ENCODE results near the gene TEX12.

The TEX12 gene

GRCh38 chr11:112206071-112206470 lies 38.9 kb downstream of the TEX12 start:
- Histone ChIP-seq H4K20me1 (ENCODE audit: control insufficient read depth, insufficient read depth, low read depth, low read length) (no peaks in the 10 kb centered on the region), H3K4me1 (ENCODE audit: control insufficient read depth, low read length) (no peaks in the 10 kb centered on the region), H3K4me3 (ENCODE audit: low read length) (no peak overlapping the region), H3K9me2 (replicated peaks; ENCODE audit: control insufficient read depth, low read length) (no peaks in the 10 kb centered on the region), H3F3A (ENCODE audit: control insufficient read depth, insufficient read depth) (no peaks in the 10 kb centered on the region), H3K27me3 (ENCODE audit: control insufficient read depth, low read length) (peaks cover 17% of the 10 kb centered on the region), H3K79me2 (ENCODE audit: control insufficient read depth, low read length) (no peaks in the 10 kb centered on the region), H3K4me2 (ENCODE audit: low read length) (no peak overlapping the region), H3K9me3 (ENCODE audit: control insufficient read depth, insufficient read depth, low read length) (no peaks in the 10 kb centered on the region), H3K27ac (ENCODE audit: low read depth, low read length) (no peak overlapping the region), H3K36me3 (ENCODE audit: control insufficient read depth, low read length) (no peaks in the 10 kb centered on the region)
- TF ChIP-seq CTCF (IDR thresholded peaks at IDR 0.05; ENCODE audit: low read depth, low read length, poor library complexity, severe bottlenecking) (no peak), EZH2phosphoT487 (IDR thresholded peaks at IDR 0.05; ENCODE audit: borderline replicate concordance, low read length) (no peak)

- no peaks in the 10 kb centered on the region for H3K79me2 ChIP-seq (ENCODE audit: control insufficient read depth, low read length)
- no peaks in the 10 kb centered on the region for H3K36me3 ChIP-seq (ENCODE audit: control insufficient read depth, low read length)
- H3K9me3 ChIP-seq (ENCODE audit: control insufficient read depth, insufficient read depth, low read length): no peaks in the 10 kb centered on the region
- H3K4me1 ChIP-seq (ENCODE audit: control insufficient read depth, low read length): no peaks in the 10 kb centered on the region
- TF ChIP-seq EZH2phosphoT487 (IDR thresholded peaks at IDR 0.05; ENCODE audit: borderline replicate concordance, low read length) (no peak), CTCF (IDR thresholded peaks at IDR 0.05; ENCODE audit: low read depth, low read length, poor library complexity, severe bottlenecking) (no peak)
- no peaks in the 10 kb centered on the region for H3K9me2 ChIP-seq (replicated peaks; ENCODE audit: control insufficient read depth, low read length)
- no peak overlapping the region for H3K4me3 ChIP-seq (ENCODE audit: low read length)
- H4K20me1 ChIP-seq (ENCODE audit: control insufficient read depth, insufficient read depth, low read depth, low read length): no peaks in the 10 kb centered on the region
- no peak overlapping the region for H3K27ac ChIP-seq (ENCODE audit: low read depth, low read length)
- no peak overlapping the region for H3K4me2 ChIP-seq (ENCODE audit: low read length)
- H3K27me3 ChIP-seq (ENCODE audit: control insufficient read depth, low read length): peaks cover 29% of the 10 kb centered on the region
- no peaks in the 10 kb centered on the region for H3F3A ChIP-seq (ENCODE audit: control insufficient read depth, insufficient read depth)
Measured at GRCh38 chr11:112210890-112211289, 43.7 kb downstream of the TEX12 start.

GRCh38 chr11:112211536-112211935 lies 44.4 kb downstream of the TEX12 start:
- Histone ChIP-seq H4K20me1 (ENCODE audit: control insufficient read depth, insufficient read depth, low read depth, low read length) (no peaks in the 10 kb centered on the region), H3K9me2 (replicated peaks; ENCODE audit: control insufficient read depth, low read length) (no peaks in the 10 kb centered on the region), H3K9me3 (ENCODE audit: control insufficient read depth, insufficient read depth, low read length) (no peaks in the 10 kb centered on the region), H3K79me2 (ENCODE audit: control insufficient read depth, low read length) (no peaks in the 10 kb centered on the region), H3K4me3 (ENCODE audit: low read length) (no peak overlapping the region), H3K27me3 (ENCODE audit: control insufficient read depth, low read length) (peaks cover 29% of the 10 kb centered on the region), H3K4me2 (ENCODE audit: low read length) (no peak overlapping the region), H3K27ac (ENCODE audit: low read depth, low read length) (no peak overlapping the region), H3F3A (ENCODE audit: control insufficient read depth, insufficient read depth) (no peaks in the 10 kb centered on the region), H3K4me1 (ENCODE audit: control insufficient read depth, low read length) (no peaks in the 10 kb centered on the region), H3K36me3 (ENCODE audit: control insufficient read depth, low read length) (no peaks in the 10 kb centered on the region)
- TF ChIP-seq CTCF (IDR thresholded peaks at IDR 0.05; ENCODE audit: low read depth, low read length, poor library complexity, severe bottlenecking) (no peak), EZH2phosphoT487 (IDR thresholded peaks at IDR 0.05; ENCODE audit: borderline replicate concordance, low read length) (no peak)

GRCh38 chr11:112212290-112212689 lies 45.1 kb downstream of the TEX12 start:
- no peaks in the 10 kb centered on the region for H3K79me2 ChIP-seq (ENCODE audit: control insufficient read depth, low read length)
- H3K9me3 ChIP-seq (ENCODE audit: control insufficient read depth, insufficient read depth, low read length): no peaks in the 10 kb centered on the region
- no peaks in the 10 kb centered on the region for H3K36me3 ChIP-seq (ENCODE audit: control insufficient read depth, low read length)
- H3K4me2 ChIP-seq (ENCODE audit: low read length): no peak overlapping the region
- peaks cover 29% of the 10 kb centered on the region for H3K27me3 ChIP-seq (ENCODE audit: control insufficient read depth, low read length)
- H3K4me1 ChIP-seq (ENCODE audit: control insufficient read depth, low read length): no peaks in the 10 kb centered on the region
- no peaks in the 10 kb centered on the region for H4K20me1 ChIP-seq (ENCODE audit: control insufficient read depth, insufficient read depth, low read depth, low read length)
- no peak overlapping the region for H3K27ac ChIP-seq (ENCODE audit: low read depth, low read length)
- no peaks in the 10 kb centered on the region for H3K9me2 ChIP-seq (replicated peaks; ENCODE audit: control insufficient read depth, low read length)
- no peak overlapping the region for H3K4me3 ChIP-seq (ENCODE audit: low read length)
- TF ChIP-seq EZH2phosphoT487 (IDR thresholded peaks at IDR 0.05; ENCODE audit: borderline replicate concordance, low read length) (no peak), CTCF (IDR thresholded peaks at IDR 0.05; ENCODE audit: low read depth, low read length, poor library complexity, severe bottlenecking) (no peak)
- no peaks in the 10 kb centered on the region for H3F3A ChIP-seq (ENCODE audit: control insufficient read depth, insufficient read depth)

Measured in DOHH2 (cell line).